Gastrocnemius medialis (tissue), 4 donors: Measurements from ENCODE around the gene CD79B. TPM values are rescaled to one million over a fixed set of nuclear protein-coding genes. Genes with fewer than 3 reads are reported as not detected.

ENCODE experiments used
- ATAC-seq, 2 donors: fragments of 150-250 bp; one replicate each; pipeline ENCODE4 v1.9.1; 2016
- DNase-seq, 2 donors: peaks; one replicate each; pipeline ENCODE4 v3.0.0-alpha.2; 2019
- H3K27ac ChIP-seq, 4 donors: fragments of 200-600 bp; sonication (generic); 1 replicate in 1 of 4; 2 replicates in 3 of 4; pipeline ENCODE4 v1.5.1; 2016 to 2018; ENCODE audit warnings: mild to moderate bottlenecking in 2 of 4, moderate library complexity in 1 of 4
- H3K27me3 ChIP-seq, 3 donors: fragments of 200-600 bp; sonication (generic) in 2 of 3; 1 replicate in 1 of 3; 2 replicates in 2 of 3; pipeline versions ENCODE4 v1.5.1 to v1.6.0; 2016 to 2019; ENCODE audit warnings: mild to moderate bottlenecking in 1 of 3, moderate library complexity in 1 of 3
- H3K36me3 ChIP-seq, 2 donors: fragments of 200-600 bp; sonication (generic) in 1 of 2; one replicate each; pipeline ENCODE4 v1.5.1; 2017 to 2018
- H3K4me1 ChIP-seq, 2 donors: fragments of 200-600 bp; sonication (generic) in 1 of 2; one replicate each; pipeline ENCODE4 v1.5.1; 2016 to 2017; ENCODE audit warnings: mild to moderate bottlenecking in 2 of 2
- H3K4me3 ChIP-seq, 4 donors: fragments of 200-600 bp; sonication (generic) in 3 of 4; 1 replicate in 1 of 4; 2 replicates in 3 of 4; pipeline ENCODE4 v1.5.1; 2016 to 2019; ENCODE audit warnings: mild to moderate bottlenecking in 2 of 4
- H3K9me3 ChIP-seq, 3 donors: fragments of 200-600 bp; sonication (generic) in 2 of 3; 1 replicate in 1 of 3; 2 replicates in 2 of 3; pipeline ENCODE4 v1.5.1; 2016 to 2019
- POLR2A ChIP-seq, 2 donors: fragments of 450-650 bp; IDR thresholded peaks; one replicate each; pipeline ENCODE4 v1.6.1; 2017; ENCODE audit warnings: antibody characterized with exemption in 2 of 2, mild to moderate bottlenecking in 2 of 2, moderate library complexity in 2 of 2
- in situ Hi-C, 4 donors: fragments of 200-750 bp; cut with MboI; loops; one replicate each; pipeline versions ENCODE4 v1.15.0 to v1.8.0; 2017; ENCODE audit warnings: low sequenced_read_pairs in 4 of 4
- intact Hi-C: fragments of 100-400 bp; cut with DNase I; formaldehyde crosslinking; loops from one replicate; pipeline ENCODE4 v1.15.1; 2023; ENCODE audit warnings: low total_unique reads
- total RNA-seq, 4 donors: library from RNA; depleted of rRNA; stranded (reverse); fragments of >200 nt; gene quantifications; one replicate each; pipeline versions ENCODE4 v1.1.0 to v1.2.3, GENCODE V29; 2016
- TF ChIP-seq, protein P1 (sequence below), 5 experiments: fragments of 450-650 bp in 3 of 5; fragments of 200-600 bp in 2 of 5; sonication (generic) in 2 of 5; IDR thresholded peaks in 4 of 5; conservative IDR thresholded peaks in 1 of 5; 1 replicate in 4 of 5; 2 replicates in 1 of 5; pipeline ENCODE4 v1.5.1; 2016 to 2019; ENCODE audit warnings: antibody characterized with exemption in 5 of 5, mild to moderate bottlenecking in 3 of 5, moderate library complexity in 3 of 5

The CD79B gene
- total RNA-seq = 1 to 10 TPM; 2.2 to 5.1 (median 3.3) TPM

DNA sequence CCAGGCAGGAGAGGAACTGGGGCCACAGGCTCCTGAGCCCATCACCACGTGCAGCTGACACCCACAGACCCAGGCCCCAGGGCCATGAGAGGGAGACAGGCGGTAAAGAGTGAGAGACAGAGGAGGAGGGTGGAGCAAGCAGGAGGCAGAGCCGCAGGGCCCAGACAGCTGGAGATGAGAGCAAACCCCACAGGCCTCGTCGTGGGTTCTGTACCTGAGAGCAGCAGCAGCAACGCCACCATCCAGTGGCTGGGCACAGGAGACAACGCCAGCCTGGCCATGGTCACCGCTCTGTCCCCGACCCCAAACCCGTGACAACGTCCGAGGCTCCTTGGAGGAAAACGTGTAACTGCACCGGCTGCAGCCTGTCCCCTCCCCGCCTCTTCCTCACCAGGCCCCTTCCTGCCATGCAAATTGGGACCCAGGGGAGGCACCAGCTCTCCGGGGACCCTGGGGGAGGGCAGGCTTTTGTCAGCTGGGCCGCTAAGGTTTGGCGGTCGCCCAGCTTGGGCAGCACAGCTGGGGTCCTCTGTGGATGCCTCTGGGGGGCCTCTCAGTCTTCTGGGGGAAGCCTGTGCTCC is at the start of gene CD79B:
Gene CD79B, minus strand, starts transcription at position 351 of the 581 bp plus-strand sequence. Its CDS starts 70 bp downstream, at position 281.
- Histone ChIP-seq H3K27ac (peak within 1 kb of the TSS; percentile 59 to 72 (median 66)), H3K27me3 (no peaks in the 10 kb centered on the region), H3K4me3 (peak within 1 kb of the TSS in 3 of 4 donors; percentile 17 to 38 (median 27)), H3K9me3 (no peaks in the 10 kb centered on the region), H3K36me3 (no peaks in the 10 kb centered on the region), H3K4me1 (peaks cover 13 to 21% of the 10 kb centered on the region in 2 donors)
- intact Hi-C loops (no loop called here), in situ Hi-C loops (no loop called here)
- DNase-seq = no peak
- TF ChIP-seq POLR2A (IDR thresholded peaks at IDR 0.05) = no peak
- TF ChIP-seq, protein P1, sequence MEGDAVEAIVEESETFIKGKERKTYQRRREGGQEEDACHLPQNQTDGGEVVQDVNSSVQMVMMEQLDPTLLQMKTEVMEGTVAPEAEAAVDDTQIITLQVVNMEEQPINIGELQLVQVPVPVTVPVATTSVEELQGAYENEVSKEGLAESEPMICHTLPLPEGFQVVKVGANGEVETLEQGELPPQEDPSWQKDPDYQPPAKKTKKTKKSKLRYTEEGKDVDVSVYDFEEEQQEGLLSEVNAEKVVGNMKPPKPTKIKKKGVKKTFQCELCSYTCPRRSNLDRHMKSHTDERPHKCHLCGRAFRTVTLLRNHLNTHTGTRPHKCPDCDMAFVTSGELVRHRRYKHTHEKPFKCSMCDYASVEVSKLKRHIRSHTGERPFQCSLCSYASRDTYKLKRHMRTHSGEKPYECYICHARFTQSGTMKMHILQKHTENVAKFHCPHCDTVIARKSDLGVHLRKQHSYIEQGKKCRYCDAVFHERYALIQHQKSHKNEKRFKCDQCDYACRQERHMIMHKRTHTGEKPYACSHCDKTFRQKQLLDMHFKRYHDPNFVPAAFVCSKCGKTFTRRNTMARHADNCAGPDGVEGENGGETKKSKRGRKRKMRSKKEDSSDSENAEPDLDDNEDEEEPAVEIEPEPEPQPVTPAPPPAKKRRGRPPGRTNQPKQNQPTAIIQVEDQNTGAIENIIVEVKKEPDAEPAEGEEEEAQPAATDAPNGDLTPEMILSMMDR (IDR thresholded peaks at IDR 0.05 in 4 of 5, conservative IDR thresholded peaks at IDR 0.05 in 1 of 5) = no peak
- ATAC-seq = no peak

DNA sequence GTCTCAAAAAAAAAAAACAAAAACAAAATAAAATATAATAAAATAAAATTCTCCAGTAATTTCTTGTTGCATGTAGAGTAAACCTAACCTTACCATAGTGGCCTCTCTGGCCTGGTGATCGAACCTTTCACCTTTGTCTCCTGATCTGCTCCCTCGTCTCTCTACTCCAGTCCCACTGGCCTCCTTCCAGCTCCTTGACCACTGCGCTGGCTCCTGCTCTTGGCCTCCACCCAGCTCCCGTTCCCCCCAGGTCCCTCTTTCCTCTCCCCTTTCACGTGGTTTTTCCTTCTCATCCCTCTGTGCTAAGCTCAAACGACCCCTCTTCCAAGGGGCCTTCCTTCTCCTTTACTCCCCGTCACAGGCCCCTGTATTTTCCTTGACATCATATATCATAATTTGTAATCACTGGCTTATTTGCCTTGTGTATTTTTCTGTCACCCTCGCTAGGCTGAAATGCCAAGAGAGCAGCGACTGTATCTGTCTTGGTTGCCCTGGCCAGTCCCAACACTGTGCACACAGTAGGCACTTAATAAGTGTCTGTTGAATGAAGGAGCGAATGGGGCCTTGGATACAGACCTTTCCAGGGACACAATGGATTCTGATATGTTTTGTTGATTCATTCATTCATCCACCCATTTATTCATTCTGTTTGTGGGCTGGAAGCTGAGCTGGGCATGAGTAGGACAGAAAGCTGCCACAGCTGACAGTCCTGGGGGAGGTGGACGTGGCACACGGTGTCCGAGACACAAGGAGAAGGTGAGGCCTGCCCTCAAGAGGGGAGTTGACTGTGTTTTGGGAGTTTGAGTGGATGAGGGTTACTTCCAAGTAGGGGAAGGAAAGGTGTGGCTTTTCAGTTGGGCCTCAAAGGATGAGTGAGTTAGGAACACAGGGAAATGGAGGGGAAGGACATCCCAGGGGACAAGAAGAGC is 46.4 kb upstream of the CD79B start:
- Histone ChIP-seq H3K4me1 (peaks cover 88% of the 10 kb centered on the region in 2 donors), H3K27me3 (no peaks in the 10 kb centered on the region), H3K9me3 (no peaks in the 10 kb centered on the region), H3K4me3 (no peak overlapping the region), H3K27ac (peak overlapping the region; percentile 98 to 100 (median 99)), H3K36me3 (no peaks in the 10 kb centered on the region)
- DNase-seq (no peak), ATAC-seq (no peak)
- in situ Hi-C loops = no loop called here
- intact Hi-C loops = no loop called here
- TF ChIP-seq POLR2A (IDR thresholded peaks at IDR 0.05) = no peak
- TF ChIP-seq, protein P1 (IDR thresholded peaks at IDR 0.05 in 4 of 5, conservative IDR thresholded peaks at IDR 0.05 in 1 of 5) = no peak

DNA sequence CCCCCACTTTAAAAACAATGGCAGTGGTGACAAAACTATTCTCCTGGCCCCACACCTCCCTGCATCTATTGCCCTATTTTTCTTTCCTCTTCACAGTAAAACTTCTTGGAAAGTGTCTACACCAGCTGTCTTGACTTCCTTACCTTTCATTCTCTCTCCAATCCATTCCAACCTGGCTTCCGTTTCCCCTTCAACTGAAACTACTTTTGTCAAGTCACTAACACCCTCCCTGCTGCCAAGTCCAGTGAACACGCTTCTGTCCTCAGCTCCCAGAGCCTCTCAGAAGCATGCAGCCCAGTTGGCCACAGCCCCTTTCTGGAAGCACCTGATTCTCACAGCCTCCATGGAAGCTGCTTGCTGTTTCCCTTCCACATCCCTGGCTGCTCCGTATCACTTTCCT is 44.6 kb upstream of the CD79B start:
- intact Hi-C loops (no loop called here), in situ Hi-C loops (no loop called here)
- no peaks in the 10 kb centered on the region for H3K27me3 ChIP-seq
- peak overlapping the region; percentile 98 to 100 (median 99) for H3K27ac ChIP-seq
- TF ChIP-seq POLR2A (IDR thresholded peaks at IDR 0.05) = peak; percentile 27 to 38
- TF ChIP-seq, protein P1 (IDR thresholded peaks at IDR 0.05 in 4 of 5, conservative IDR thresholded peaks at IDR 0.05 in 1 of 5) = no peak
- peaks cover 87 to 92% of the 10 kb centered on the region in 2 donors for H3K4me1 ChIP-seq
- peak; percentile 48 to 53 for ATAC-seq
- peak overlapping the region in 1 of 4 donors; percentile 13 for H3K4me3 ChIP-seq
- H3K36me3 ChIP-seq = peaks cover 0 to 7% of the 10 kb centered on the region in 2 donors
- peak; percentile 79 to 91 for DNase-seq
- H3K9me3 ChIP-seq = no peaks in the 10 kb centered on the region

DNA sequence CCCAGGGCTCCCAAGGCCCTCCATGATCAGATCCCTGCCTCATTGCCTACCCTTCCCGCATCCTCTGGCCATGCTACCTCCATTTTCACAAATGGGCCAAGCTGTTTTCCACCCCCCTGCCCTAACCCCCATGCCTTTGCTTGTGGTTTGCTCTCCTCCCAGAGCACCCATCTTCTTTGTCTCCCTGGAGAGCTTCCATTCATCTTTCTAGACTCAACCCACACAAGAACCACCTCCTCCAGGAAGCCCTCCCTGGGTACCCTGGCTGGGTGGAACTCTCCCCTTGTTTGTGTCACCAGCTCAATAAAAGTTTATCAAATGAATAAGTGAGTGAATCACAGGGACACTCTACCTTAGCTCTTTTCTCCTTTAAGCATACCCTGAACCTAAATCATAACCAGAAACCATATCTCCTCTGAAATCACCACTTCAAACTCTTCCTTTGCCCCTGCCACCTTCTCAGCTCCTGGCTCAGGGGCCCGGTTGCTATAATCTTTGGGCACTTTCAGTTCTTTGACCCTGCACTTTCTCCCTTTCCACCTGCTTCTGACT is 43.5 kb upstream of the CD79B start:
- Histone ChIP-seq H3K9me3 (no peaks in the 10 kb centered on the region), H3K36me3 (peaks cover 0 to 18% of the 10 kb centered on the region in 2 donors), H3K27ac (peak overlapping the region; percentile 98 to 100 (median 99)), H3K4me1 (peaks cover 79 to 81% of the 10 kb centered on the region in 2 donors), H3K27me3 (no peaks in the 10 kb centered on the region), H3K4me3 (no peak overlapping the region)
- TF ChIP-seq, protein P1 (IDR thresholded peaks at IDR 0.05 in 4 of 5, conservative IDR thresholded peaks at IDR 0.05 in 1 of 5) = no peak
- TF ChIP-seq POLR2A (IDR thresholded peaks at IDR 0.05) = no peak
- in situ Hi-C loops (no loop called here), intact Hi-C loops (no loop called here)
- no peak for DNase-seq
- no peak for ATAC-seq
